ENCODE data around the gene CDK3. TPM values are rescaled to one million over a fixed set of nuclear protein-coding genes. Genes with fewer than 3 reads are reported as not detected.

CDK3 gene
- total and polyA plus RNA-seq, 2 donors (not counting 3 experiments of a cell fraction or from before 2014, with no cell fraction given): 8.5 to 8.7 TPM

DNA sequence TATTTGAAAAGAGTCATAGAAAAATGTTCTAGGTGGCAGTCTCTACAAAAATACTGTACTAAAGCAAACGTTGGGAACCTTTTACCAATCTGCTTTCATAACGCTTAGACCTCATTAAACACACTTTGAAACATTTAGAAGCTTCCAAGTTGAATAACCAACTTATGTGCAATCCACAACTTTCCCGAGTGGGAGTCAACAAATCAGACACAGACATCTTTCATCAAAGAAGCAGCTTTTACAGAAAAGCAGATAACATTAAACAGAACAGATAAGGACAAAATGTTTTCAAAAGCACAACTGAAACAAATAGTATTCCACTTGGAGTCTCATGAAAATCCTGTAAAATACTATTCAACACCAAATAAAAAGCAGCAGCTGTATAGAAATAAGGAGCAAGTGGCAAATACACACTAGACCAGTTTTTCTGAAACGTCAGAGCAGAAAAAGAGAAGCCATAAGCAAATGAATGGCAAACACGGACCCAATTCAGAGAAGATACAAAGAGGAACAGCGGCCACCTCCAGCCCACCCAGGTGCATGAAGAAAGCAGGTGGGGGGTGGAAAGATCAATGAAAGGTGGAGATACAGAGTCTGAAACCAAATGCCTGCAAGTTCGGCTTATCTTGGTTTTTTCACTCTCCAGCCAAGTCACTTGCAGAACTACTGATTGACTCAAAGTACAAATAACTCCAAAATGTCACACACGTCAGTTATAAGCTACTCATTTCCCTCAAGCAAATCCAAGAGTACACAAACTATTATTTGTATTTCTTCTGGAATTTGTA, 41.4 kb upstream of the CDK3 start:
- Histone ChIP-seq H3K36me3 (ENCODE audit: control insufficient read depth in 2 of 2, extremely low read depth in 1 of 2, insufficient read depth in 2 of 2, low read length in 2 of 2) (peaks cover 5 to 12% of the 10 kb centered on the region in 2 experiments), H3K27ac (ENCODE audit: insufficient read depth, low read depth, low read length) (no peak overlapping the region), H3K4me2 (ENCODE audit: insufficient read depth, low read length) (no peak overlapping the region), H3K4me1 (ENCODE audit: control insufficient read depth, extremely low read depth, insufficient read depth, low read length) (no peaks in the 10 kb centered on the region), H3K9ac (replicated peaks; ENCODE audit: extremely low read depth, insufficient read depth, low read length) (no peak overlapping the region), H4K20me1 (replicated peaks; ENCODE audit: control insufficient read depth, extremely low read depth, insufficient read depth, low read length) (no peaks in the 10 kb centered on the region), H2AFZ (ENCODE audit: low read depth, low read length) (no peak overlapping the region), H3K4me3 (replicated peaks in 1 of 3; ENCODE audit: insufficient read depth in 1 of 3, low read depth in 1 of 3, low read length in 3 of 3) (no peak overlapping the region), H3K27me3 (ENCODE audit: control insufficient read depth in 2 of 2, insufficient read depth in 2 of 2, low read length in 2 of 2) (no peaks in the 10 kb centered on the region), H3K9me3 (replicated peaks; ENCODE audit: control insufficient read depth, insufficient read depth, low read length) (no peaks in the 10 kb centered on the region), H3K79me2 (ENCODE audit: control insufficient read depth, insufficient read depth, low read length) (peaks cover 10% of the 10 kb centered on the region), H3K9me1 (replicated peaks; ENCODE audit: control insufficient read depth, extremely low read depth, insufficient read depth, low read length) (no peaks in the 10 kb centered on the region)
- ChIA-PET CTCF (interaction anchor here (1.1 kb wide), 1 partner anchor 54 kb away, joined by 3 read pairs; no protein-coding TSS in a partner anchor), POLR2A (interaction anchor here (0.5 kb wide), 1 partner anchor 394 kb away, joined by 3 read pairs; the partner anchor contains the start of gene PRPSAP1)
- dilution Hi-C loops (cut with MboI; ENCODE audit: extremely low pct_ligation_motif_present, low sequenced_read_pairs): no loop called here
- FAIRE-seq (no peak), DNase-seq (ENCODE audit: low read depth, low spot score) (no peak)
- TF ChIP-seq GATA2 (IDR thresholded peaks at IDR 0.05; ENCODE audit: insufficient read depth, insufficient read length, low read depth, low read length): no peak
- TF ChIP-seq POLR2AphosphoS5 (IDR thresholded peaks at IDR 0.05; ENCODE audit: insufficient read depth, low read depth, low read length): no peak
- TF ChIP-seq FOS (IDR thresholded peaks at IDR 0.05; ENCODE audit: borderline replicate concordance, insufficient read depth, low read length): no peak
- no peak for TF ChIP-seq JUN (IDR thresholded peaks at IDR 0.05; ENCODE audit: borderline replicate concordance, insufficient read depth, insufficient read length, low read depth)
- no peak for TF ChIP-seq POLR2A (IDR thresholded peaks at IDR 0.05; ENCODE audit: low read depth, low read length)
- BruUV-seq (replicated peaks): no TSS peak
- intact Hi-C loops (cut with micrococcal nuclease): no loop called here

DNA sequence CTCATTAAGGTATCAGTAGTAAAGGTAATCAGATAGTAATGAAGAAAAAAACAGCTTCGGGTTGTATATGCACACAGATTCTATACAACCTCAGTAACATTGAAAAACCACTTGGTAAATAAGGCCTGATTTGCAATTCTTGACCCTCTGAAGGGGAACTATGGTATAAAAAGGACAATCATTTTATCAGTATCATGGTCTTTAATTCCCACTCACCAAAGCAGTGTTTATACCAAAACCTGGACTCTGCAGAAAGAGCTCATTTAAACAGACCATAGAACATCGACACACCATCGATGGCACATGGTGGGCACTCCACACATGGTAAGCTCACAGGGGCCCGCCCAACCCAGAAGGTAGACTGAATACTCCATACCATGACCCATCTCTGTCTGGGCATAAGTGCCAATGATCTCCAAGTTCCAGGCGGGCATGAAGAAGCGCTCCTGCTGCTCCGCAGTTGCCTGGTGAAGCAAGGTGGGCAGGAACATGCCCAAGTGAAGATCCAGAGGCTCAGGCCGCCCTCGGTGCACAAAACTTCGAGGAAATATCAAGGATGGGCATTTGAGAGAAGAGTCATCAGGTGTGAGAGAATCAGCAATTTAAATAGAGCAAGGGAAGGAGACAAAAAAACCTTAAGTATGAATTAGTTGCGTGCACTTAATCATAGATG, 40.7 kb upstream of the CDK3 start:
- no peaks in the 10 kb centered on the region for H4K20me1 ChIP-seq (replicated peaks; ENCODE audit: control insufficient read depth, extremely low read depth, insufficient read depth, low read length)
- H3K9me3 ChIP-seq (replicated peaks; ENCODE audit: control insufficient read depth, insufficient read depth, low read length): no peaks in the 10 kb centered on the region
- no peak overlapping the region for H3K4me2 ChIP-seq (ENCODE audit: insufficient read depth, low read length)
- H3K27ac ChIP-seq (ENCODE audit: insufficient read depth, low read depth, low read length): no peak overlapping the region
- CTCF ChIA-PET: interaction anchor here (0.5 to 1.1 kb wide), 2 partner anchors 9 to 55 kb away, joined by 3 to 4 read pairs; no protein-coding TSS in a partner anchor
- dilution Hi-C loops (cut with MboI; ENCODE audit: extremely low pct_ligation_motif_present, low sequenced_read_pairs) (no loop called here), intact Hi-C loops (cut with micrococcal nuclease) (no loop called here)
- H3K27me3 ChIP-seq (ENCODE audit: control insufficient read depth in 2 of 2, insufficient read depth in 2 of 2, low read length in 2 of 2): no peaks in the 10 kb centered on the region
- H2AFZ ChIP-seq (ENCODE audit: low read depth, low read length): no peak overlapping the region
- no peaks in the 10 kb centered on the region for H3K4me1 ChIP-seq (ENCODE audit: control insufficient read depth, extremely low read depth, insufficient read depth, low read length)
- TF ChIP-seq POLR2AphosphoS5 (IDR thresholded peaks at IDR 0.05; ENCODE audit: insufficient read depth, low read depth, low read length): no peak
- TF ChIP-seq, protein P1, sequence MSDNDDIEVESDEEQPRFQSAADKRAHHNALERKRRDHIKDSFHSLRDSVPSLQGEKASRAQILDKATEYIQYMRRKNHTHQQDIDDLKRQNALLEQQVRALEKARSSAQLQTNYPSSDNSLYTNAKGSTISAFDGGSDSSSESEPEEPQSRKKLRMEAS (IDR thresholded peaks at IDR 0.05; ENCODE audit: insufficient read depth, insufficient read length): no peak
- no peak for TF ChIP-seq GATA2 (IDR thresholded peaks at IDR 0.05; ENCODE audit: insufficient read depth, insufficient read length, low read depth, low read length)
- TF ChIP-seq JUN (IDR thresholded peaks at IDR 0.05; ENCODE audit: borderline replicate concordance, insufficient read depth, insufficient read length, low read depth): no peak
- TF ChIP-seq POLR2A (IDR thresholded peaks at IDR 0.05; ENCODE audit: low read depth, low read length): no peak
- no peak for TF ChIP-seq FOS (IDR thresholded peaks at IDR 0.05; ENCODE audit: borderline replicate concordance, insufficient read depth, low read length)
- no peak for TF ChIP-seq CTCF (IDR thresholded peaks at IDR 0.05; ENCODE audit: extremely low read depth in 1 of 2, insufficient read depth in 1 of 2, low read depth in 1 of 2, low read length in 2 of 2)
- TF ChIP-seq EZH2 (IDR thresholded peaks at IDR 0.05; ENCODE audit: borderline replicate concordance, low read depth, low read length, severe bottlenecking): no peak
- TF ChIP-seq MYC (IDR thresholded peaks at IDR 0.05; ENCODE audit: low read depth, low read length): no peak
- peaks cover 10% of the 10 kb centered on the region for H3K79me2 ChIP-seq (ENCODE audit: control insufficient read depth, insufficient read depth, low read length)
- no peak overlapping the region for H3K9ac ChIP-seq (replicated peaks; ENCODE audit: extremely low read depth, insufficient read depth, low read length)
- H3K9me1 ChIP-seq (replicated peaks; ENCODE audit: control insufficient read depth, extremely low read depth, insufficient read depth, low read length): no peaks in the 10 kb centered on the region
- POLR2A ChIA-PET: no interaction called here
- peaks cover 5 to 11% of the 10 kb centered on the region in 2 experiments for H3K36me3 ChIP-seq (ENCODE audit: control insufficient read depth in 2 of 2, extremely low read depth in 1 of 2, insufficient read depth in 2 of 2, low read length in 2 of 2)
- no TSS peak for BruUV-seq (replicated peaks)
- FAIRE-seq: no peak
- H3K4me3 ChIP-seq (replicated peaks in 1 of 3; ENCODE audit: insufficient read depth in 1 of 3, low read depth in 1 of 3, low read length in 3 of 3): no peak overlapping the region
- DNase-seq (ENCODE audit: low read depth, low spot score): no peak
